ENCODE measurements around the gene PRKCB. TPM values are rescaled to one million over a fixed set of nuclear protein-coding genes. Genes with fewer than 3 reads are reported as not detected.
"Not testable (repeated sequence)": the region's sequence is repeated elsewhere in the genome, so short reads cannot be mapped to it uniquely, and the experiment has no call there.

The PRKCB gene
- total RNA-seq, 4 donors from 2014 or later, result 7.4 to 21.6 (median 12.9) TPM

DNA sequence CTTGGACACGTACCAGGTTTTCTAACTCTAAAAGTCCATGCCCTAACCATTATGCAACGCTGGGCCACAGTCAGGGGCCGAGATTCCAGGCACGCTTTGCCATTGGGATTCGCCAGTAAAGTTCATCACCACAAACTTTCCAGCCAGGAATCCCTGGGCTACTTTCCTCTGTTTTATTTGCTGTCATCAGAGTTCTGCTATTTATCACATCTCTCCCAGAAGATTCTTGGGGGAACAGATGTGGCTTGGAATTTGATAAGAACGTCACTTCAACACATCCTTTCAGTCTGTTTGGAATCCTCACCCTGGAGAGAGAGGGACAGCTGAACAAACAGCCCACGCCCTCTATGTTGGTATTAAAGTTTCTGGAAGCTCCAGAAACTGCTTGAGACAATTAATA, 310.7 kb downstream of the PRKCB start:
- DNase-seq (ENCODE audit: low spot score in 2 of 2), result no peak
- 72% methylated on average over 7 of the region's 7 CpGs for WGBS, 2 donors
- no peak overlapping the region for H3K4me3 ChIP-seq (ENCODE audit: low read depth, poor library complexity, severe bottlenecking)
- intact Hi-C loops (cut with DNase I; ENCODE audit: low total_unique reads), result no loop called here
- no peak for TF ChIP-seq POLR2A (IDR thresholded peaks at IDR 0.05)
- TF ChIP-seq, protein P1, sequence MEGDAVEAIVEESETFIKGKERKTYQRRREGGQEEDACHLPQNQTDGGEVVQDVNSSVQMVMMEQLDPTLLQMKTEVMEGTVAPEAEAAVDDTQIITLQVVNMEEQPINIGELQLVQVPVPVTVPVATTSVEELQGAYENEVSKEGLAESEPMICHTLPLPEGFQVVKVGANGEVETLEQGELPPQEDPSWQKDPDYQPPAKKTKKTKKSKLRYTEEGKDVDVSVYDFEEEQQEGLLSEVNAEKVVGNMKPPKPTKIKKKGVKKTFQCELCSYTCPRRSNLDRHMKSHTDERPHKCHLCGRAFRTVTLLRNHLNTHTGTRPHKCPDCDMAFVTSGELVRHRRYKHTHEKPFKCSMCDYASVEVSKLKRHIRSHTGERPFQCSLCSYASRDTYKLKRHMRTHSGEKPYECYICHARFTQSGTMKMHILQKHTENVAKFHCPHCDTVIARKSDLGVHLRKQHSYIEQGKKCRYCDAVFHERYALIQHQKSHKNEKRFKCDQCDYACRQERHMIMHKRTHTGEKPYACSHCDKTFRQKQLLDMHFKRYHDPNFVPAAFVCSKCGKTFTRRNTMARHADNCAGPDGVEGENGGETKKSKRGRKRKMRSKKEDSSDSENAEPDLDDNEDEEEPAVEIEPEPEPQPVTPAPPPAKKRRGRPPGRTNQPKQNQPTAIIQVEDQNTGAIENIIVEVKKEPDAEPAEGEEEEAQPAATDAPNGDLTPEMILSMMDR (IDR thresholded peaks at IDR 0.05), result no peak

DNA sequence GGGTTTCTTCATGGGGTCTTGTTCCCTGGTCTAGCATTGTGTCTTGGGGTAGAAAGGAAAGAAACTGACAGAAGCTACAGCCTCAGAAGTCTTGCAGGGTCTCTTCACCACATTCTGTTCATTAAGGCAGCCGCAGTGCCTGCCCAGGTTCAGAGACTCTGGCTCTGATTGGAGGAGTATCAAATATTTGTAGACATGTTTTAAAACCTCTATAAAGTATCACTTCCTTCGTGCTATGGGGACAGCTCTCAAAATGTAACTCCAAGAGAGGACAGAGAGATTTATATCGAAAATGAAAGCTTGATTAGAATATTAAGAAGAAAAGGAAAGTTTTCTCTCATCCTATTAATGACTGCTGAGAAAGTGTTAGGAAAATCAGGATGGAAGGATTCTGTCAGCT, 313.3 kb downstream of the PRKCB start:
- TF ChIP-seq, protein P1 (IDR thresholded peaks at IDR 0.05), result no peak
- no peak for TF ChIP-seq POLR2A (IDR thresholded peaks at IDR 0.05)
- 74 to 76% methylated on average over 3 of the region's 3 CpGs for WGBS, 2 donors
- no peak for DNase-seq (ENCODE audit: low spot score in 2 of 2)
- intact Hi-C loops (cut with DNase I; ENCODE audit: low total_unique reads), result no loop called here
- H3K4me3 ChIP-seq (ENCODE audit: low read depth, poor library complexity, severe bottlenecking), result no peak overlapping the region

DNA sequence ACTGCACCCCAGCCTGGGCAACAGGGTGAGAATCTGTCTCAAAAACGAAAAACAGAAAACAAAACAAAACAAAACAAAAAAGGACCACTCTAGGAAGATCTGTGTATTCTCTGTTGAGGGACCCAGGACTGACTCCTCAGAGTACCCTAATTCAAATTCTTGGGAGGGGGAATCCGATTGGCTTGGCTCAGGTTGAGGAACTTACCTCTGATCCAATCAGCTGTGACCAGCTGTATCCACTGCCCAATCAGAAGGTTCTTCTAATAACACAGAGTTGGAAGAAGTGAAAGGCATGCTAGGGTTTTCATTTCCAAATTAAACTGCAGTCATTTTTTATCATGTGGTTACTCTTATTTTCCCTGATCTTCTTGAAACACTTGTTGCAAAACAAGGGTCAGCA, 314.5 kb downstream of the PRKCB start:
- WGBS, 2 donors, result 63 to 84% methylated on average over 2 of the region's 2 CpGs
- no peak for DNase-seq (ENCODE audit: low spot score in 2 of 2)
- TF ChIP-seq, protein P1 (IDR thresholded peaks at IDR 0.05), result no peak
- no peak for TF ChIP-seq POLR2A (IDR thresholded peaks at IDR 0.05)
- intact Hi-C loops (cut with DNase I; ENCODE audit: low total_unique reads), result no loop called here
- H3K4me3 ChIP-seq (ENCODE audit: low read depth, poor library complexity, severe bottlenecking), result no peak overlapping the region

DNA sequence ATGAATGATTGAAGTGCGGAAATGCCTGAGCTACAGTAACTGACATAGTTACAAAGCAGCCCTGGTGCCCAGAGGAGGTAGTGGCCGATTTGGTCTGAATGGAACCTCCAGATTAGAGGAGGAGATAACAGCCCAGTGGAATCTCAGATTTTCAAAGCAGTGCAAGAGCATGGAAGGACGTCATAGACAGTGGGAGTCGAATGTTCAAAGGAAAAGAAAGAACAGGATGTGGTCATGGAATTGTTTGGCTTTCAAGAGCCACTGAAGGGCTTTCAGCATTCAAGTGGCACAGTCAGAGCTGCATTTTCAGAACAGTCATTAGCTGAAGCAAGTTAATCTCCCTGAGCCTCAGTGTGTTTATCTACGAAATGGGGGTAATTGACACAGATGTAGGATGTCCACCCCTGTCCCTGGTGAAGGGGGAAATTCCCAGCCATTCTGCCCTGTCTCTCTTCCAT, 315.7 kb downstream of the PRKCB start:
- intact Hi-C loops (cut with DNase I; ENCODE audit: low total_unique reads), result no loop called here
- no peak for DNase-seq (ENCODE audit: low spot score in 2 of 2)
- no peak overlapping the region for H3K4me3 ChIP-seq (ENCODE audit: low read depth, poor library complexity, severe bottlenecking)
- no peak for TF ChIP-seq POLR2A (IDR thresholded peaks at IDR 0.05)
- TF ChIP-seq, protein P1 (IDR thresholded peaks at IDR 0.05), result no peak
- 45 to 55% methylated on average over 5 of the region's 5 CpGs for WGBS, 2 donors

DNA sequence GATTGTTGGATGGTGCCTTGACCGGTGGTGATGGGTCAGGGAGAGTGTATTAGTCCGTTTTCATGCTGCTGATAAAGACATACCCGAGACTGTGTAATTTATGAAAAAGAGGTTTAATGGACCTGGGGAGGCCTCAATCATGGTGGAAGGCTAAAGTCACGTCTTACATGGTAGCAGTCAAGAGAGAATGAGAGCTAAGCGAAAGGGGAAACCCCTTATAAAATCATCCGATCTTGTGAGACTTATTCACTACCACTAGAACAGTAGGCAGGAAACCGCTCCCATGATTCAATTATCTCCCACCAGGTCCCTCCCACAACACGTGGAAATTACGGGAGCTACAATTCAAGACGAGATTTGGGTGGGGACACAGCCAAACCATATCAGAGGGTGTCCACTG, 316.3 kb downstream of the PRKCB start:
- DNase-seq (ENCODE audit: low spot score in 2 of 2); intact Hi-C loops (cut with DNase I; ENCODE audit: low total_unique reads); H3K4me3 ChIP-seq (ENCODE audit: low read depth, poor library complexity, severe bottlenecking): not testable (repeated sequence)
- 63 to 81% methylated on average over 10 of the region's 10 CpGs for WGBS, 2 donors

DNA sequence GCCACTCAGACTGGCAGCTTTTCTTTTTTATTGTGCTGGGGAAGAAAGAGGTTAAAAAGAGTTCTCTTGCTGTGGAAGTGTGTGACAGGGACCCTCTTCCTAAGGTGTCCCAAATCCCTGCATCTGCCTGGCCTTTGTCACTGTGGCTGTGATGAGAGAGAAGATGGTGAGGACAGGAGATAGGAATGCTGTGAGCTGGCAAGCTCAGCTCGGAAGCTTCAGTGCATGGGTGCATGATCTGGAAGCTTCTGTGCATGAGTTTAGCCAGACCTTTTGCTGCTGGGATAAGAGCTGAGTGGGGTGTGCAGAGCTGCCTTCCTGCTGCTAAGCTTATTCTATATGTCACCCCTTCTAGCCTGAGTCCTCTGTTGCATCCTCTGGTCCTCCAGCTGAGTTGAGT, 317.0 kb downstream of the PRKCB start:
- intact Hi-C loops (cut with DNase I; ENCODE audit: low total_unique reads), result no loop called here
- TF ChIP-seq POLR2A (IDR thresholded peaks at IDR 0.05), result no peak
- TF ChIP-seq, protein P1 (IDR thresholded peaks at IDR 0.05), result no peak
- DNase-seq (ENCODE audit: low spot score in 2 of 2), result no peak
- 31 to 50% methylated on average over 1 of the region's 1 CpG for WGBS, 2 donors
- no peak overlapping the region for H3K4me3 ChIP-seq (ENCODE audit: low read depth, poor library complexity, severe bottlenecking)
